Testis (tissue), 3 donors: Measurements from ENCODE around the gene ARID5B. TPM values are rescaled to one million over a fixed set of nuclear protein-coding genes. Genes with fewer than 3 reads are reported as not detected.

ENCODE experiments used
- DNase-seq: peaks from one replicate; pipeline ENCODE4 v3.0.0-alpha.2; 2019
- H3K27ac ChIP-seq, 2 donors: fragments of 200-600 bp; sonication (generic); one replicate each; pipeline ENCODE4 v1.5.1; 2019
- H3K27me3 ChIP-seq: fragments of 200-600 bp; sonication (generic); one replicate; pipeline ENCODE4 v1.5.1; 2019
- H3K36me3 ChIP-seq: fragments of 200-600 bp; sonication (generic); one replicate; pipeline ENCODE4 v1.5.1; 2017; ENCODE audit warnings: low read depth; ENCODE audit errors: missing control alignments
- H3K4me1 ChIP-seq: fragments of 200-600 bp; sonication (generic); one replicate; pipeline ENCODE4 v1.5.1; 2019
- H3K4me3 ChIP-seq, 2 donors: fragments of 200-600 bp; sonication (generic); one replicate each; pipeline ENCODE4 v1.5.1; 2017 to 2019
- H3K9me3 ChIP-seq: fragments of 200-600 bp; sonication (generic); one replicate; pipeline ENCODE4 v1.5.1; 2017
- POLR2A ChIP-seq: fragments of 450-650 bp; IDR thresholded peaks from one replicate; pipeline ENCODE4 v1.6.1; 2017; ENCODE audit warnings: antibody characterized with exemption, mild to moderate bottlenecking, moderate library complexity
- WGBS, 2 donors: methylation state at CpG; one replicate each; pipeline ENCODE4 v1.1.5; 2018; 5-methylcytosine and 5-hydroxymethylcytosine counted together
- intact Hi-C: fragments of 100-400 bp; cut with DNase I; formaldehyde crosslinking; loops from one replicate; pipeline ENCODE4 v1.15.1; 2023; ENCODE audit warnings: low total_unique reads
- polyA plus RNA-seq: library from polyadenylated mRNA; stranded (reverse); fragments of 350-450 nt; fragmentation: Illumina TruSeq; extraction: RNeasy Lipid Tissue Mini Kit (QIAGEN cat#74804); gene quantifications from one replicate; pipeline ENCODE4 v1.2.3, GENCODE V29; 2014; ENCODE audit warnings: low read depth, low replicate concordance; ENCODE audit not compliant: insufficient read depth
- total RNA-seq, 2 donors: library from RNA; depleted of rRNA; stranded (reverse); fragments of >200 nt; gene quantifications; one replicate each; pipeline ENCODE4 v1.2.3, GENCODE V29; 2016
- TF ChIP-seq, protein P1 (sequence below), 3 experiments: fragments of 450-650 bp in 2 of 3; fragments of 200-600 bp in 1 of 3; sonication (generic) in 1 of 3; IDR thresholded peaks; one replicate each; pipeline ENCODE4 v1.5.1; 2016 to 2019; ENCODE audit warnings: antibody characterized with exemption in 3 of 3, mild to moderate bottlenecking in 2 of 3, moderate library complexity in 1 of 3

ARID5B gene
- total and polyA plus RNA-seq, 3 donors from 2014 or later: 14.3 to 73.6 (median 52.1) TPM

DNA sequence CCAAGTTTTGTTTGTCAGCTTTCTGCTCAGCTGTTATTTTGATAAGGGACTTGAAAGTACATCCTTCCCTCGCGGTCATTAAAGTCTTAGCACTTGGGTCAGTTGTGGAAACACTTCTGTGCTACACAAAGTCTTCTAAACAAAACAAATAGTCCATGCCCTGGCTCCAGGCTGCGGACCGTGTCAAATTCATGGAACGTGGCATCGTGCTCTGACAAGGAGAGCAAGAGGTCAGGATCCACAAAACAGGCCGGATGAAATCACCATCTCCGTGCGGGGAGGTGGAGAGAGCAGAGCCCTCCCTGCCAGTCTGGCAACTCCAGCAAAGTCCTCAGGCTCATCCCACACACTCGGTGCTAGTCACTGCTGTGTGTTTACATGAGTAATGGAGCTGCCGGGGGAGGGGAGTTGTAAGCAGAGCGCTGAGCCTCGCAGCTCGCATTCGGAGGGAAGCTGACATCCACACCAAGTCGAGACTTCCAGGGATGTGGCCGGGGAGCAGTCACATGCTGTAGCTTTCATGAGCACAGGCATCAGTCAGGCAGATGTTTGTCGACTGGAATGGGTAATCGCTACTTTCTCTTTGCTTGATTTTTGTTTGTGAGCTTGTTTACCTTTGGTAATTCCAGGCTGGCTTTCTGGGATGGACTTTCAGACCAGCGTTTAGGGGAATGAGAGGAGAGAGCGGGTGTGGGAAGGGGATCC lies 147.6 kb downstream of the ARID5B start:
- peak; percentile 96 for DNase-seq
- Histone ChIP-seq H3K36me3 (no peaks in the 10 kb centered on the region), H3K27me3 (no peaks in the 10 kb centered on the region), H3K4me3 (peak overlapping the region; percentile 50 to 65), H3K4me1 (peaks cover 43% of the 10 kb centered on the region), H3K27ac (peak overlapping the region; percentile 96), H3K9me3 (no peaks in the 10 kb centered on the region)
- 7 to 9% methylated on average over 21 of the region's 21 CpGs for WGBS, 2 donors
- intact Hi-C loops: no loop called here
- TF ChIP-seq POLR2A: peak; percentile 75
- TF ChIP-seq, protein P1, sequence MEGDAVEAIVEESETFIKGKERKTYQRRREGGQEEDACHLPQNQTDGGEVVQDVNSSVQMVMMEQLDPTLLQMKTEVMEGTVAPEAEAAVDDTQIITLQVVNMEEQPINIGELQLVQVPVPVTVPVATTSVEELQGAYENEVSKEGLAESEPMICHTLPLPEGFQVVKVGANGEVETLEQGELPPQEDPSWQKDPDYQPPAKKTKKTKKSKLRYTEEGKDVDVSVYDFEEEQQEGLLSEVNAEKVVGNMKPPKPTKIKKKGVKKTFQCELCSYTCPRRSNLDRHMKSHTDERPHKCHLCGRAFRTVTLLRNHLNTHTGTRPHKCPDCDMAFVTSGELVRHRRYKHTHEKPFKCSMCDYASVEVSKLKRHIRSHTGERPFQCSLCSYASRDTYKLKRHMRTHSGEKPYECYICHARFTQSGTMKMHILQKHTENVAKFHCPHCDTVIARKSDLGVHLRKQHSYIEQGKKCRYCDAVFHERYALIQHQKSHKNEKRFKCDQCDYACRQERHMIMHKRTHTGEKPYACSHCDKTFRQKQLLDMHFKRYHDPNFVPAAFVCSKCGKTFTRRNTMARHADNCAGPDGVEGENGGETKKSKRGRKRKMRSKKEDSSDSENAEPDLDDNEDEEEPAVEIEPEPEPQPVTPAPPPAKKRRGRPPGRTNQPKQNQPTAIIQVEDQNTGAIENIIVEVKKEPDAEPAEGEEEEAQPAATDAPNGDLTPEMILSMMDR (IDR thresholded peaks at IDR 0.05): no peak

DNA sequence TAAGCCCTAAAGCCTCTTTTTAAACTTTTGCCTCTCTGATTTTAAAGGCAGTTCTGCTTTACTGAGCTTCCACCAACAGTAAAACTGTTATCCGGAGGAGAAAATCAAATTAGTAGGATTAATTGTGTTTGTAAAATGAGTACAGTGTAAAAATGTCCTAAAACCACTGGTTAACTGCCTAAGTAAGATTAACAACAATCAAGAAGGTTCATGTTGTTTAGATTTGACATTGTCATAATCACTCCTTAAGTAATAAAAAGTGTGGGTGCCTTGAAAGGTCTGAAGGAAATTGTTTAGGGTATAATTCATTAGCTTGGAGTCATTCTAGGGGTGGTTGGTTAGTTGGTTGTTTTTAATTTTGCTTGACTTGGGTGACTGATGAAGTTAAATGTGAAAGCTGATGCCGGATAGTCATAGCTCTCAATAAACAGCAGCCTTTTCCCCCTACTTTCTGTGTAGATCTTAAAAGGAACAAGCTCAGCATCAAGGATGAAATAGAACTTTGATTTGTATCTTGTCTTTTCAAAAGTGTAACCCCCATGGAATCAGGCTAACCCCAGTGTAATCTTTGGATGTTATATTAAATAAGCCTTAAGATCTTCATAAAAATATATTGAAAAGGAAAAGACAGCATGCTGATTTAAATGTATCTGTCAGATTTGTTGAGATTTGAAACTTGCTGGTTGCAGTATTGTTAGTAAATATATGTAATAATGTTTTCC lies 148.3 kb downstream of the ARID5B start:
- intact Hi-C loops: no loop called here

DNA sequence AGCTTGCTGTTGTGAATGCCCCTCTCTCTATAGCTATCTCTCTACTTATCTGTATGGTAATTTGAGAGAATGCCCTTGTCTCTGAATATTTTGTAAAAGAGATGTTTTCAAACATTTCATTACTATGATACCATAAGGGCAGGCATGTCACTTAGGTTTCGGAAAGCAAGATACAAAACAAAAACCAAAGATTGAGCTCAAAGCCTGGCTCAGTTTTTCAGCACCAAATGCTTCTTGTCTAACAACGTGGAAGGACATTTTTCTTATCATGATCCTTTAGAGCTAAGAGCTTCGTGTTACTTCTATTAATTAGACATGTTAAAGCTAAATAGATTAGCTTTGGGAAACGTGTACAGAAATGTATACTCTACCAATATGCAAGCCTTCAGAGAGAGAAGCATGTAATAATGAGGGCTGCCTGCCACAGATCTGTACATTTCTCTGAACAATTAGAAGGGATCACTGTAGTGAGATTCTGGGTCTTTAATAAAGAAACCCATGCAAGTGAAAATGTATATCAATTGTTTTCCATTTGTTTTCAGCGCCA lies 148.9 kb downstream of the ARID5B start:
- 26 to 32% methylated on average over 5 of the region's 5 CpGs for WGBS, 2 donors
- DNase-seq: no peak

More for the DNA sequence above, 148.3 kb downstream of the ARID5B start:
- no peaks in the 10 kb centered on the region for H3K9me3 ChIP-seq
- H3K36me3 ChIP-seq: no peaks in the 10 kb centered on the region
- peak overlapping the region; percentile 50 to 65 for H3K4me3 ChIP-seq
- DNase-seq: no peak
- 12% methylated on average over 2 of the region's 2 CpGs for WGBS, 2 donors
- H3K4me1 ChIP-seq: peaks cover 50% of the 10 kb centered on the region
- TF ChIP-seq POLR2A: no peak
- TF ChIP-seq, protein P1 (IDR thresholded peaks at IDR 0.05): no peak
- H3K27ac ChIP-seq: peak overlapping the region; percentile 96
- no peaks in the 10 kb centered on the region for H3K27me3 ChIP-seq

DNA sequence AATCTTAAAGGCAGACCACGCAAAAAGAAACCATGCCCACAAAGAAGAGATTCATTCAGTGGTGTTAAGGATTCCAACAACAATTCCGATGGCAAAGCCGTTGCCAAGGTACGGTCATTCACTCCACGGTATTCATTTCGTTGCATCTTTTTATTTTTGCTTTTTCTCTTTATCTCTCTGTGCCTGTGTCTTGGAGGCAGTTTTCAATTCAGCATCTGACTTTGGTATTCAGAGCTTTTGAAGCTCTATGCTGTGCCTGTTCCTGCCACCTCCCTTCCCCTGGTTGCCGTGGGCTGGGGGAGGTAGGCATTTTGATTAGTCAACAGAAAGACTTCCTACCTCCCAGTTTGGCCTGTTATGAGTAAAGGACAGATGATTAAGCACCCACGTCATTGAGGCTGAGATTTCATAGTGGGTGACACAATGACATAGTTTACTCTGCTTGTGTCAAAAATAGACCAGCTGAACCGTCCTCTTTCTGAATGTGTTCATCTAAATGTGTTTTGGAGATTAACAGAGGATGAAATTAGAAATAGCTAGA lies 149.5 kb downstream of the ARID5B start:
- Histone ChIP-seq H3K4me3 (peak overlapping the region; percentile 50 to 65), H3K27ac (peak overlapping the region; percentile 96), H3K4me1 (peaks cover 56% of the 10 kb centered on the region), H3K36me3 (no peaks in the 10 kb centered on the region), H3K9me3 (no peaks in the 10 kb centered on the region), H3K27me3 (no peaks in the 10 kb centered on the region)
- DNase-seq: peak; percentile 81
- 17 to 38% methylated on average over 9 of the region's 9 CpGs for WGBS, 2 donors
- intact Hi-C loops: no loop called here
- TF ChIP-seq, protein P1 (IDR thresholded peaks at IDR 0.05): no peak
- TF ChIP-seq POLR2A: no peak

More for the DNA sequence above, 148.9 kb downstream of the ARID5B start:
- H3K4me1 ChIP-seq: peaks cover 56% of the 10 kb centered on the region
- TF ChIP-seq, protein P1 (IDR thresholded peaks at IDR 0.05): no peak
- TF ChIP-seq POLR2A: no peak
- H3K4me3 ChIP-seq: peak overlapping the region; percentile 50 to 65
- H3K9me3 ChIP-seq: no peaks in the 10 kb centered on the region
- no peaks in the 10 kb centered on the region for H3K36me3 ChIP-seq
- no peaks in the 10 kb centered on the region for H3K27me3 ChIP-seq
- intact Hi-C loops: no loop called here
- peak overlapping the region; percentile 96 for H3K27ac ChIP-seq
